NCI-H2227 (cell line): ENCODE measurements around the gene NUCB1.

ENCODE experiments used
- DNase-seq: peaks from one replicate; lab custom pipeline; 2025; ENCODE audit not compliant: unreplicated experiment; lab: John Stamatoyannopoulos, UW

Gene NUCB1

DNA sequence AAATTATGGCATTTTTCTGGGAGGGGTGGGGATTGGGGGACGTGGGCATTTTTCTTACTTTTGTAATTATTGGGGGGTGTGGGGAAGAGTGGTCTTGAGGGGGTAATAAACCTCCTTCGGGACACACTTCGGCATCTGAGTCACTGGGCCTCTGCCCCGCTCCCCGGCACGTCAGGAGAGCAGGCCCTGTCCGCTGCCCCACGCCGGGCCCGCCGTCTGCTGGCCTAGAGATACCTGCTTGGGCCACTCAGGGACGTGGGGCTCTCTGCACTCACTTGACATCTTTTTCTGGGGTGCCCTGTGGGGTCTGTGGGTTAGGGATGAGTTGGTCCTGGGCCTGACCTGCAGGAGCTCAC is 61.5 kb downstream of the NUCB1 start:
- no peak for DNase-seq

DNA sequence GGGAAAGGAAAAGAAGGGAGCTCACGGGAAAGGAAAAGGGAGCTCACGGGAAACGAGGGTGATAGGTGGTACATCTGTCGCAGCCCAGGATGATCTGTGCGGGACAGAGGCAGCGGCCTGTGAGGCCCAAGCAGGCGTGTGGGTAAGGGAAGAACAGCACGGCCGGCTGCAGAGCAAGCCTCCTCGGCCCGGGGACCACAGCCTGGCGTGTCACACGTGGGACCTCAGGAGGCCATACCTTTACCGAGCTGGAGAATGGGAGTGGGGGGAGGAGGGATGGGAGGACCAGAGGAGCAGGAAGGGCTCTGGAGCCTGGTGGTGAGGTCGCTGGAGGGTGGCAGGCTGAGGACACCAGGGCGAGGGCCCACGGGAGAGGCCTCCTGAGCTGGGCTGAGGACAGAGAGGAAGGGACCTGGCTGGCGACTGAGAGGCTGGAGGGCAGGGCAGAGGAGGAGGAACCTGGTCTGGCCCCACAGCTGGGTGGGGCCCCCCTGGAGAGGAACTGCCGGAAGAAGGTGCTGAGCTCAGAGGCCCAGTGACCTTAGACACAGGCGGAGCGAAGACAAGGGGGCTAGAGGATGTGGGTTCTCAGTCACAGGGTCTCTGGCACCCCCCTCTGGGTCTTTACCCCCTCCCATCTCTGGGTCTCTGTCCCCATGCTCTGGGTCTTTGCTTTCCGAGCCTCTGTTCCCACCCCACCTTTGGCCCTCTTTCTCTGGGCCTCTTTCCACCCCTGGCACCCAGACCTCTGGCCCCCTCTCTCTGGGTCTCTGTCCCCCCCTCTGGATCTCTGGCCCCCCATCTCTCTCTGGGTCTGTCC is 62.1 kb downstream of the NUCB1 start:
- DNase-seq = no peak

DNA sequence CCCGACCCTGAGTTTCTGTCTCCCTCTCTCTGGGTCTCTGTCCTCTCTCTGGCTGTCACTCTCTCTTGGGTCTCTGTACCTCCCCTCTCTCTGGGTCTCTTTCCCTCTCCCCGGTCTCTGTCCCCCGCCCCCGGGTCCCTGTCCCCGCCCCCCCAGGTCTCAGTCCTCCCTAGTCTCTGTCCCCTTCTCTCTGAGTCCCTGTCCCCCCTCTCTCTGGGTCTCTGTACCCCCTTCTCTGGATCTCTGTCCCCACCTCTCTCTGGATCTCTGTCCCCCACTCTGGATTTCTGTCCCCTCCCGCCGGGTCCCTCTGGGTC is 62.7 kb downstream of the NUCB1 start:
- no peak for DNase-seq

DNA sequence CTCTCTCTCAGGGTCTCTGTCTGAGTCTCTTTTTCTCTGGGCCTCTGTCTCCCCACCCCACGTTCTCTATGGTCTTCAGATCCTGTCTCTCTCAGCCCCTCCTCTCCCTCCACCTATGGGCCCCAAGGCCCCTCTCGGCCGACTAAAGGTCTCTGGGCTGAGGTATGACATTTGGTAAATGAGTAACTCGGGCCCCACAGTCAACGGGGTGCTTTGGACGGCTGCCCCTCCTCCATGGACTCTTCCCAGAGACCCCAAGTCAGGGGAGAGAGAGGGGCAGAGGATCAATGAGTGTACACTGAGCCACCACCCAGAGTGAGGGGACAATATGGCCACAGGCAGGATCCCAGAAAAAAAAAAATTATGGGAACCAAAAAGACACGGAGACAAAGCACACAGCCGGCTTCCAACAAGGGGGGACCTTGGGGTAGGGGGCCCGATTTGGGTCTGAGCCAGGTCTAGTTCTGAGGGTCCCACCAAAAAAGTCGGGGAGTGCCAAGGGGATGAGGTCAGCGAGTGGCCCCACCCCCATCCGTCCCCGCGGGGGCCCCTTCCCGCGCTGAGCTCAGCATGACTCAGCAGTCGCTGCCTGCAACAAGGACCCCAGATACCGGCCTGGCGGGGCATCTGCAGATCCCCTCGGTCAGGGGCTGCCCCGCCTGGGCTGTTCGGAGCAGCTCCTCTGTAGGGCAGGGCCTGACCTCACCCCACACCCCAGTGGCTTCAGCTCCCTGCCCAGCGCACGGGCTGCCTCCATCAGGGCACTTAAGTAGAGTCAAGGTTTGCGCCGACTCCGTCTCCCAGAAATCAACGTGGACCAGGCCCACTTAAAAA is 63.5 kb downstream of the NUCB1 start:
- DNase-seq = no peak

DNA sequence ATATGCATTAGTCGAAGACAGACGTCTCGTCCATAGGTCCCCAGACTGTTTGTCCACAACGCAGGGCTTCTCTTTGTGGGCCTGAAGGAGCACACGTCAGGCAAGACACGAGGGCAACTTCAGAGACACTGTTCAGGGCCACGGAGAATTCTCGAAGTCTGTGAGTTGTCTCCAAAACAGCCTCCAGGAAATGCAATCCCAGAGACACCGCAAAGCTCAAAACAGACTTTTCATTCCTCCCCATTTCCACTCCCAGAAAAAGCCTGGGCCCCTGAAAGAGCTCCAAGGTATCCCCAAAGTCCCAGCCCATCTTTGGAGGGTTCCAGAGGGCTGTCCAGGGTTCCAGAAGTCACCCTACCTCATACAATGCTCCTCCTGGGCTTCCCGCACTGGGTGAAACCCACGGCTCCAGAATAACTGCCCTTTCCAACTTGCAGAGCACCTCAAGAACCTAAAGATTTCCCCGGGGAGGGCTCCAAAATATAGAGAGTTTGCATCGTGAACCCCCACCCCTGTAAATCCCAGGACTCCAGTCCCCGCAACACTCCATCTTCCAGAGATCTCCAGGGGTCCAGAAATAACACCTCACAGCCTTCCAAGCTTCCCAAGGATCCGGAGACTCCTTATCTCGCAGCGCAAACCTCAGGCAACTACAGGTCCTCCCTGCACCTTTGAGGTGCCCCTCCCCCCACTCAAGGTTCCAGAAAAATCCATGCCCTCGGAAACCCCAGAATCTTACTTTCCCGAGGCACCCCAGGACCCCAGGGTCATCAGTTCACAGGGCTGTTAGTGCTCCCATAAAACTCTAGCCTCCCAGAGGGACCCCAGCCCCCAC is 64.3 kb downstream of the NUCB1 start:
- DNase-seq = no peak

DNA sequence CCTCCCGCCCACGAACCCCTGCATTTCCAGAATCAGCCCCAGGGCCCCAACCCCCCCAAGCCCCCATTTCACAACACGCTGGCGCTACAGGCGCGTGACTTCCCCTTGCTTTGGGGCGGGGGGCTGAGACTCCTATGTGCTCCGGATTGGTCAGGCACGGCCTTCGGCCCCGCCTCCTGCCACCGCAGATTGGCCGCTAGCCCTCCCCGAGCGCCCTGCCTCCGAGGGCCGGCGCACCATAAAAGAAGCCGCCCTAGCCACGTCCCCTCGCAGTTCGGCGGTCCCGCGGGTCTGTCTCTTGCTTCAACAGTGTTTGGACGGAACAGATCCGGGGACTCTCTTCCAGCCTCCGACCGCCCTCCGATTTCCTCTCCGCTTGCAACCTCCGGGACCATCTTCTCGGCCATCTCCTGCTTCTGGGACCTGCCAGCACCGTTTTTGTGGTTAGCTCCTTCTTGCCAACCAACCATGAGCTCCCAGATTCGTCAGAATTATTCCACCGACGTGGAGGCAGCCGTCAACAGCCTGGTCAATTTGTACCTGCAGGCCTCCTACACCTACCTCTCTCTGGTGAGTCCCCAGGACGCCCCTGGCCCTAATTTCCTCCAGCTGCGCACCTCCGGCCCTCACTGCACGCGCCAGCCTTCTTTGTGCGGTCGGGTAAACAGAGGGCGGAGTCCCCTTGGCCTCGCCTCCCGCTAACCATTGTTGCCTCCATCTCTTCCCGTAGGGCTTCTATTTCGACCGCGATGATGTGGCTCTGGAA is 65.1 kb downstream of the NUCB1 start, which contains the start of gene FTL:
FTL (plus strand) TSS at position 270 of the 766 bp plus-strand sequence; CDS start at position 469, 199 bp downstream.
- DNase-seq = peak; percentile 93

DNA sequence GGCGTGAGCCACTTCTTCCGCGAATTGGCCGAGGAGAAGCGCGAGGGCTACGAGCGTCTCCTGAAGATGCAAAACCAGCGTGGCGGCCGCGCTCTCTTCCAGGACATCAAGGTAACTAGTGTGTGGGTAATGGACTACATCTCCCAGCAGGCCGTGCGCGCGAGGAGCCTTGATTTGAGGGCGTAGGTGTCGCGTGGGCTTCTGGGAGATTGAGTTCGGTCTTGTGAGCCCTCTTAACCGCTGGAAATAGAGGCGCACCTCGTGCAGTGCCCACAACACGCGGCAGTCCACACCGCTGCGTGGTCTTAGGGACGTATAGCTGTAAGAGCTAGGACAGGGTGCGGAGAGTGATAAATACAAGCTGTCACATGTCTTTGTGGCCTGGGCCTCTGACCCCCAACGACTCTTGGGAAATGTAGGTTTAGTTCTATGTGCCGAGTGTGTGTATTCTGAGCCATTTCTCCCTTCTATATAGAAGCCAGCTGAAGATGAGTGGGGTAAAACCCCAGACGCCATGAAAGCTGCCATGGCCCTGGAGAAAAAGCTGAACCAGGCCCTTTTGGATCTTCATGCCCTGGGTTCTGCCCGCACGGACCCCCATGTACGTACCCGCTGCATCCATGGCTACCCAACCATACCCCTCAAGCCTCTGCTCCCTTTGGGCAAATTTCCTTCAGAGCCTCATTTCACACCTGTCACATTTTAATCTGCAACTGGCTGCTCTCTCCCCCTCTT is 65.9 kb downstream of the NUCB1 start:
- peak; percentile 89 for DNase-seq

DNA sequence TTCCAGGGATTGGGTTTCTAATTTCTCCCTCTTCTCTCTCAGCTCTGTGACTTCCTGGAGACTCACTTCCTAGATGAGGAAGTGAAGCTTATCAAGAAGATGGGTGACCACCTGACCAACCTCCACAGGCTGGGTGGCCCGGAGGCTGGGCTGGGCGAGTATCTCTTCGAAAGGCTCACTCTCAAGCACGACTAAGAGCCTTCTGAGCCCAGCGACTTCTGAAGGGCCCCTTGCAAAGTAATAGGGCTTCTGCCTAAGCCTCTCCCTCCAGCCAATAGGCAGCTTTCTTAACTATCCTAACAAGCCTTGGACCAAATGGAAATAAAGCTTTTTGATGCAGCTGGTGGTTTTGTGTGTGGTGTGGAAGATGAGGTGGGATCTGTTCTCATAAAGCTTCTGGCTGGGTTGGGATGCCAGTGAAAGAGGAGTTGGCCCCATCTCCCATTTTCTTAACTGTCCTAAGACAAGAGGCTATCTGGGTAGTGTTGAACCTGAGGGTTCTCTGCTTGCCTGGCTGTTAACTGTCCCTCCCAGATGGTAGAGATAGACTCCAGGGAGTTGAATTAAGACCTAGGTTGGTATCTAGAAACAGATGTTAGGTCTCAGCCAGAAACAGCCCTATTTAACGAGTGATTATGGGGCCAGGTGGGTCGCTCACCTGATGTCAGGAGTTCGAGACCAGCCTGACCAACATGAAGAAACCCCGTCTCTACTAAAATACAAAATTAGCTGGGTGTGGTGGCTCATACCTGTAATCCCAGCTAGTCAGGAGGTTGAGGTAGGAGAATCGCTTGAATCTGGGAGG is 66.6 kb downstream of the NUCB1 start:
- DNase-seq = no peak

DNA sequence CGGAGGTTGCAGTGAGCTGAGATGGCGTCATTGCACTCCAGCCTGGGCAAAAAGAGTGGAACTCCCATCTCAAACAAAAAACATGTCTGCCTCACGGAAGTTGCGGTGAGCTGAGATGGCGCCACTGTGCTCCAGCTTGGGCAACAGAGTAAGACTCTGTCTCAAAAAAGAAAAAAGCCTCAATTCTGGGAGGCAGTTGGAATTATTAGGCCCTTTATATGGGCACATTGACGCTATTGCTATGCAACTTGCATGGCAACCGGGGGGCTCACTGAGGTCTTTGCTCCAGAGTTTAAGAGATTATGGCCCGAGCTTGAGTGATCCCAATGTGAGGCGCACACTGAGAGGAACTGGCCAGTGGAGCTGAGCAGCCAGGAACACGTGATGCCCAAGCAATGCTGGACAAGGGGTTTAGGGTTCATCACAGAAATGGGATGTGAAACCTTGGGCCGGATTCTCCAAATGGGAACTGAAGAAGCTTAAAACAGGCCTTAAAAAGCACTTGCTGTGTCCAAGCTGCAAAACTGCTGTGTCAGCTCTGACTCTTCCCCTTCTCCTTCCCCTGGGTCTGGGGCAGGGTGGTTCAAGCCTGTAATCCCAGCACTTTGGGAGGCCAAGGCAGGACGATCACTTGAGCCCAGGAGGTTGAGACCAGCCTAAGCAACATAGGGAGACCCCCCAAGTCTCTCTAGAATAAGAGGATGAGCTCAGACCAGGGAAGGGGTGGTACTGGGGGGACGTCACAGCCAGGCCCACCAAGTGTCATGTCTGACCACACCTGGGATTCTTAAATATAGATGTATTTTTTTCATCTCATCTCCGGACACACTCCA is 67.5 kb downstream of the NUCB1 start:
- DNase-seq = no peak

DNA sequence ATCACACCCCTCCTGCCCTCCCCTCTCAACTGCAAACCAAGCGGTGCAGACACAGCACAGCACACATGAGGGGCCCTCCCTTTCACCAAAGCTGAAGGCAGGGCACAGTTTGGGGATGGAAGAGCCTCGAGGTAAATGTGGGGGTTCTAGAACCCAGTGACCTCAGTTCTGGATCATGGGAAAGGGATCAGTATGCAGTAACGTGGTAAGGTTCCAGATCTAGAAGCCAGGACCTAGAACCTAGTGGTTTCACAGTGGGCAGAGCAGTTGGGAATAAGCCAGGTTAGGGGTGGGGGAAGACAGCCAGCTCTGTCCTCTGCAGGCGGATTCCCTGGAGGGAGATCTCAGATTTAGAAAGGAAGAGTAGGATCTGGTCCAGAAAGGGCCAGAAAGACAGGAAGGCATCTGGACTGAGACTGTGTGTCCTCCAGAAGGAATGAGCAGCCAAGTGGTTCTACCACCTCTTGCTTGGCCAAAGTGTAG is 68.1 kb downstream of the NUCB1 start:
- no peak for DNase-seq

DNA sequence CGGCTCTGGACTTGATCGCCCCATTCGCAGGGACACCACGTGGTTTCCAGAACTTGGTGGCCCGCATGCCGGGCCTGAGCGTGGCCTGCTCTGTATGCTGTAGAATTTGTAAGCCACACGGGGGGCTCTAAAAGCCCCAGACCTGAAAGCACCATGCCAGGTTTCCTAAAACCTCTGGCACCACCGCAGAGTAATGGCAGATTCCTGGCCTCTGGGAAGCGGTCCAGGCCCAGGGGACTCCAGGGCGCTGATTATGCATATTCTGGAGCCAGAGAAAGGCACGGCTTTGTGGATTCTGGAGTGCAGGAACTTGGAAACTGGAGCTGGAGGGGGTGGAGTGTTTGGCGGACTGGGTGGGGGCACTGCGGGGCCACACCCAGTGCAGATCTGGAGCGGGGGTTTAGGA is 68.7 kb downstream of the NUCB1 start:
- DNase-seq = no peak

DNA sequence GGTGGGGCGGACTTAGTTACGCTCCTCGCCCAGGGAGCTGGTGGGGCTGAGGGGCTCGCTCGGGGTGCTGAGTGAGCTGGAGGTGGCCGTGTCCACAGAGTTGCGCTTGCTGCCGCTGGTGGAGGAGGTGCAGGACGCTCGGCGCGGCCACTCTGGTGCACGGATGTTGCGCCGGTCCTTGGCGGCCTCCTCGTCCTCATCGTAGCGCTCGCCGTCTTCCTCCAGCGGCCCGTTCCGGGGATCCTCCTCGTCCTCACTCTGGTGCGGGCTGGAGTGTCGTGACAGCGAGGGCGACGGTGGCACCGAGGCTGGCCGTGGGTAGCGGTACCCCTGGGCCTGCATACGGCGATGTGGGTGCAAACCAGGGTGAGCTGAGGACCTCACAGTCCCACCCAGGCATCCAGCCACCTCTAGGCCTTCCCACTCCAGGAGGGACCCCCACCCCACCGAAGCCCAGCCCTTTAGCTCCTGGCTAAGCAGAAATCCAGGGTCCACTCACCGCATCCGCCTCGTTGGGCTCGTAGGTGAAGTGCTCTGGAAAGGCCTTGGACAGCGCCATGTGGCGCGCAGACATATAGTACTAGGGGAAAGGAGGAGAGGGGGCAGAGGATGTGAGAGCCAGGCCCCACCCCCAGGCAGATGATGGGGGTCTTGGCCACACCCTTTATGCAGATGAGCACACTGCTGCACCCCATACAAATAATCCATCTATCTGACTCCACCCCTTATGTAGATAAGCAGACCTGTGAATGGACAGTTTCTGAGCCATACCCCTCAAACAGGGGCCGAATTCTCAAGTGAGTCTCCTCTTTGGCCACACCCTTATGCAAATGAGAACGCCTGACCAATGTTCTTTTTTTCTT is 69.4 kb downstream of the NUCB1 start:
- DNase-seq = no peak

DNA sequence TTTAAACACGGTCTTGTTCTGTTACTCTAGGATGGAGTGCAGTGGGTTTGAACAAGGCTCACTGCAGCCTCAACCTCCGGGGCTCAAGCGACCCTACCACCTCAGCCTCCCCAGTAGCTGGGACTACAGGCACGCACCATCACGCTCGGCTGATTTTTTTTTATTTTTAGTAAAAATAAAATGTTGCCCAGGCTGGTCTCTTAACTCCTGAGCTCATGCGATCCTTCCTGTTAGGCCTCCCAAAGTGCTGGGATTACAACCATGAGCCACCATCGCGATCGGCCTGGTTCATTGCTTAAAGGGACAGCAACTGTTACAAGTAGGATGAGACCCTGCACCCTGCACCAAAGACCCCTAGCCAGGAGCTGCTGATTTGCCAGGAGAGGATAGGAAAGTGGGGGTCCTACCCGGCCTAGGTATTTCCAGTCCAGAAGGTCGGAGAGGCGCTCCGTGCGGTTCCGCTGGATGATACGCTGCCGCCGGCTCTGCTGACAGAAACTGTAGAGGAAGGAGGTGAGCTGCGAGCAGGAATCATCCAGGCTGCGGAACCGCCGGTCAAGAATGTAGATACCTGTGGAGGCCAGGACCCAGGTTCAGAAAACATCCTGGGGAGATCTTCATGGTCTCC is 70.1 kb downstream of the NUCB1 start:
- no peak for DNase-seq

DNA sequence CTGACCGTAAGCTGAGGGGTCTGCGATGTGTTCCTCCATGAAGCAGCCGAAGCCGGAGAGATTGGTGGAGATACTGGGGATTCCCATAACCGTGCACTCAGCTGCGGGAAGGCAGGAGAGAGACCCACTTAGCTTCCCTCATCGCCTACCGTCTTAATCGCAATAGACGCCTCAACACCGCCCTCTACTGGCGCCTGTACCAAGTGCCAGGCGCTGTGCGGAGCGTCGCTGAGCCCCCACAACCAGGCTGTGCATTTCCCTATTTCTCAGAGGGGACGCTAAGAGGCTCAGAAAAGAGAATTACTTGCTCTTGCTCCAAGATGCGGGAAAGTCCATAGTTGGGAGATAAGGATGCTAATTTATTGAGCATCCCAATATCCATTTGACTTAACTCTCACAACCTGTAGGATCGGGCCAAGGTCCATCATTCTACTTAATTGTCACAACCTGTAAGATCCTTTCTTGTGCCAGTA is 70.8 kb downstream of the NUCB1 start:
- no peak for DNase-seq
